OCI-LY1 (cell line): ENCODE data around the gene TLR3.

Experiments
- H2AFZ ChIP-seq: fragments of 200-600 bp; sonication (generic), shearing (Covaris generic); 2 replicates; pipeline ENCODE4 v1.6.0; 2014; ENCODE audit warnings: antibody characterized with exemption, mild to moderate bottlenecking, low read length
- H3F3A ChIP-seq: fragments of 200-600 bp; sonication (generic), shearing (Covaris generic); 2 replicates; pipeline ENCODE4 v1.6.0; 2014; ENCODE audit warnings: mild to moderate bottlenecking, antibody characterized with exemption, low read length, moderate library complexity; ENCODE audit not compliant: insufficient read depth
- H3K27ac ChIP-seq: fragments of 200-600 bp; sonication (generic); 2 replicates; pipeline ENCODE4 v1.5.1; 2014; ENCODE audit warnings: low read length, mixed run types, mild to moderate bottlenecking, low read depth; ENCODE audit not compliant: poor library complexity, severe bottlenecking
- H3K27me3 ChIP-seq: fragments of 200-600 bp; sonication (generic); 2 replicates; pipeline ENCODE4 v1.6.0; 2014; ENCODE audit warnings: antibody characterized with exemption, mild to moderate bottlenecking, low read length, moderate library complexity; ENCODE audit not compliant: insufficient read depth
- H3K36me3 ChIP-seq: fragments of 200-600 bp; sonication (generic); 2 replicates; pipeline ENCODE4 v1.6.1; 2014; ENCODE audit warnings: mild to moderate bottlenecking, antibody characterized with exemption, low read length, moderate library complexity, mixed read lengths; ENCODE audit not compliant: insufficient read depth
- H3K4me1 ChIP-seq: fragments of 200-600 bp; sonication (generic); 2 replicates; pipeline ENCODE4 v1.5.1; 2014; ENCODE audit warnings: mild to moderate bottlenecking, low read length, moderate library complexity; ENCODE audit not compliant: insufficient read depth, severe bottlenecking
- H3K4me2 ChIP-seq: fragments of 200-600 bp; sonication (generic), shearing (Covaris generic); 2 replicates; pipeline ENCODE4 v1.6.1; 2014; ENCODE audit warnings: low read length
- H3K4me3 ChIP-seq: fragments of 200-600 bp; sonication (generic); 2 replicates; pipeline ENCODE4 v1.5.1; 2014; ENCODE audit warnings: low read length, low read depth, mild to moderate bottlenecking, mixed read lengths; ENCODE audit not compliant: poor library complexity, severe bottlenecking
- H3K79me2 ChIP-seq: fragments of 200-600 bp; shearing (Covaris generic); 2 replicates; pipeline ENCODE4 v1.6.1; 2016; ENCODE audit warnings: mixed run types, low read length, mixed read lengths; ENCODE audit not compliant: insufficient read depth
- H3K9ac ChIP-seq: fragments of 200-600 bp; sonication (generic), shearing (Covaris generic); 2 replicates; pipeline ENCODE4 v1.6.1; 2014; ENCODE audit warnings: mild to moderate bottlenecking, low read length, mixed read lengths
- H3K9me2 ChIP-seq: fragments of 200-600 bp; sonication (generic), shearing (Covaris generic); 2 replicates; pipeline ENCODE4 v1.6.1; 2014; ENCODE audit warnings: low read depth, mild to moderate bottlenecking, low read length, mixed read lengths
- H3K9me3 ChIP-seq: fragments of 200-600 bp; shearing (Covaris generic); 2 replicates; pipeline ENCODE4 v1.6.1; 2014; ENCODE audit warnings: low read length, mixed read lengths
- H4K20me1 ChIP-seq: fragments of 200-600 bp; sonication (generic), shearing (Covaris generic); 2 replicates; pipeline ENCODE4 v1.6.0; 2016; ENCODE audit warnings: mild to moderate bottlenecking, low read length; ENCODE audit not compliant: insufficient read depth
- EZH2 ChIP-seq: fragments of 200-600 bp; sonication (generic), shearing (Covaris generic); IDR thresholded peaks from 2 replicates; pipeline ENCODE4 v1.8.0; 2017; ENCODE audit warnings: borderline replicate concordance, mixed run types, mild to moderate bottlenecking, antibody characterized with exemption, low read length, moderate library complexity, mixed read lengths
- TF ChIP-seq, protein P1 (sequence below): fragments of 200-600 bp; sonication (generic), shearing (Covaris generic); IDR thresholded peaks from 2 replicates; pipeline ENCODE4 v1.5.1; 2017; ENCODE audit warnings: mild to moderate bottlenecking, antibody characterized with exemption, low read length, moderate library complexity, mixed read lengths

The TLR3 gene

DNA sequence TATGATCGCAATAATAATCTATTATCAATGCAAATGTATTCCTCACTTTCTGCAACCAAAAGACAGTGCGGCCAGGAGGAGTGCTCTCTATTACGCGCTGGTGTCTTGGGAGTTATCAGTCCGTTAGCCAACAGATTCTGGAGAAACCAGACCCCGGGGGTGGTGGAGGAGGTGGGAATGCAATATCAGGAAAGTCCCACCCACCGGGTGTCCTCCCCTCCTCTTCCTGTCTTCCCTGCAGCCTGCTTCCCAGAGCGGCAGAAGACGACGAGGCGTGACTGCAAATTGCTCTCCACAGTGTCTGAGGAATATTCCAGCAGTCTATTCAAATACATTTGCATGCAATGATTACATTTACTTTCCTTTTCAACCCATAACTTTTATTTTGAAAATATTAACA, 17.9 kb upstream of the TLR3 start:
- H3K4me1 ChIP-seq: no peaks in the 10 kb centered on the region
- H4K20me1 ChIP-seq: no peaks in the 10 kb centered on the region
- TF ChIP-seq, protein P1, sequence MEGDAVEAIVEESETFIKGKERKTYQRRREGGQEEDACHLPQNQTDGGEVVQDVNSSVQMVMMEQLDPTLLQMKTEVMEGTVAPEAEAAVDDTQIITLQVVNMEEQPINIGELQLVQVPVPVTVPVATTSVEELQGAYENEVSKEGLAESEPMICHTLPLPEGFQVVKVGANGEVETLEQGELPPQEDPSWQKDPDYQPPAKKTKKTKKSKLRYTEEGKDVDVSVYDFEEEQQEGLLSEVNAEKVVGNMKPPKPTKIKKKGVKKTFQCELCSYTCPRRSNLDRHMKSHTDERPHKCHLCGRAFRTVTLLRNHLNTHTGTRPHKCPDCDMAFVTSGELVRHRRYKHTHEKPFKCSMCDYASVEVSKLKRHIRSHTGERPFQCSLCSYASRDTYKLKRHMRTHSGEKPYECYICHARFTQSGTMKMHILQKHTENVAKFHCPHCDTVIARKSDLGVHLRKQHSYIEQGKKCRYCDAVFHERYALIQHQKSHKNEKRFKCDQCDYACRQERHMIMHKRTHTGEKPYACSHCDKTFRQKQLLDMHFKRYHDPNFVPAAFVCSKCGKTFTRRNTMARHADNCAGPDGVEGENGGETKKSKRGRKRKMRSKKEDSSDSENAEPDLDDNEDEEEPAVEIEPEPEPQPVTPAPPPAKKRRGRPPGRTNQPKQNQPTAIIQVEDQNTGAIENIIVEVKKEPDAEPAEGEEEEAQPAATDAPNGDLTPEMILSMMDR: no peak
- no peak for TF ChIP-seq EZH2
- H3K36me3 ChIP-seq: no peaks in the 10 kb centered on the region
- no peaks in the 10 kb centered on the region for H3F3A ChIP-seq
- H2AFZ ChIP-seq: no peak overlapping the region
- no peaks in the 10 kb centered on the region for H3K9me3 ChIP-seq
- H3K27ac ChIP-seq: no peak overlapping the region
- no peak overlapping the region for H3K9ac ChIP-seq
- no peak overlapping the region for H3K4me2 ChIP-seq
- no peaks in the 10 kb centered on the region for H3K27me3 ChIP-seq
- H3K9me2 ChIP-seq: no peaks in the 10 kb centered on the region
- no peak overlapping the region for H3K4me3 ChIP-seq
- H3K79me2 ChIP-seq: no peaks in the 10 kb centered on the region

DNA sequence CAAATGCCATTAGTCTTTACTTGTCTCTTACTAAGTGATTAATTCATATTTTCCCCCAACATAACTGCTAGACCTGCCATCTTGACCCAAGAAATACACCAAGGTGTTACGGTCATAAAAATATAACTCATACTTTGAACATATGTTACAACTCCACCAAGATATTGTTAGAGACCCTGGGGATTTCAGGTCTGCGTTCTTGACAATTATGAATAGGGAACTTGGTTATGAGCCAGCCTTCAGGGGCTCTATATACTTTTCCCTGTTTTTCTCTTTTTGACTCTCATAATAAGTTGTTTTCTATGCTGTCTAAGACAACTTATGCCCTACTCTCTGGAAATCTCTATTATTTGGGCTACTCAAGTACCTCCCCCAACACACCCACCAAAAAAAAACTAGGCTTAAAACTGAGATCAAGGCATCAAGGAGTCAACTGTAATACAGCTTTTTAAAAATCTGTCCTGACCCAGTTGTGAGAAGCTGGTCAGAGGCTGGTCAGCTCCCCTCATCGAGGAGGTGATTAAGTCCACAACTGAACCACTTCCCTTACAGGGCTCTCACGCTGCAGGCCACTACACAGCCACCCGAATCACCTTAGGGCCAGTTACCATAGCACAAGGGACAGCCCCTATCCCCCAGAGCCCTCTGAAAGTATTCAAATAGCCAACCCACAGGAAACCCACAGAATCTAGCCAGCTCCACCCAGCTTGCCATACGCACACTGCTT, 10.5 kb upstream of the TLR3 start:
- Histone ChIP-seq H2AFZ (no peak overlapping the region), H3K9ac (no peak overlapping the region), H3K9me3 (no peaks in the 10 kb centered on the region), H3K36me3 (no peaks in the 10 kb centered on the region), H3K79me2 (no peaks in the 10 kb centered on the region), H3F3A (no peaks in the 10 kb centered on the region), H3K4me2 (no peak overlapping the region), H3K9me2 (no peaks in the 10 kb centered on the region), H3K4me3 (no peak overlapping the region), H3K4me1 (no peaks in the 10 kb centered on the region), H4K20me1 (no peaks in the 10 kb centered on the region), H3K27ac (no peak overlapping the region), H3K27me3 (no peaks in the 10 kb centered on the region)
- TF ChIP-seq, protein P1: no peak

DNA sequence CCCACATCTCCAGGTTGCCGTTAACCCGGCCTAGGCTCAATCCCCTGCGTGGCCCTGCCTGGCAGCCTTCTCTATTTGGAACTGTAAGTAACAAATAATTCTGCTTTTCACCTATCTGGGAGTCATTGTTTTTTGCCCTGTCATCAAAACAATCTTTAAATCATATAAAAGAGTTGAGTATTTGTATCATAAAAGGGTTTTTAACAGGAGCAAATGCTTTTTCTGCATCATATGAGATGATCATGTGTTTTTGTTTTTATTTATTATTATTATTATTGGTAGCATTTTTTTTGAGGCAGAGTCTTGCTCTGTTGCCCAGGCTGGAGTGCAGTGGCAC, 10.0 kb upstream of the TLR3 start:
- Histone ChIP-seq H3K4me1 (no peaks in the 10 kb centered on the region), H3K79me2 (no peaks in the 10 kb centered on the region), H3K9me2 (no peaks in the 10 kb centered on the region), H3K9me3 (no peaks in the 10 kb centered on the region), H3K27ac (no peak overlapping the region), H2AFZ (no peak overlapping the region), H3F3A (no peaks in the 10 kb centered on the region), H3K36me3 (no peaks in the 10 kb centered on the region), H3K9ac (no peak overlapping the region), H3K4me2 (no peak overlapping the region), H4K20me1 (no peaks in the 10 kb centered on the region), H3K4me3 (no peak overlapping the region), H3K27me3 (no peaks in the 10 kb centered on the region)
- TF ChIP-seq, protein P1: no peak
- no peak for TF ChIP-seq EZH2
